PC-3 (cell line): Measurements from ENCODE around the gene ZNF467. TPM values are rescaled to one million over a fixed set of nuclear protein-coding genes. Genes with fewer than 3 reads are reported as not detected.

Experiments used
- ATAC-seq: fragments of 200-7000 bp; cut with Tn5 transposase; 2 replicates; pipeline ENCODE4 v1.9.1; 2020; ENCODE audit warnings: mild to moderate bottlenecking, moderate library complexity
- BruUV-seq: library from RNA; stranded (reverse); fragments of 400-500 nt; replicated peaks from 2 replicates; lab custom pipeline; 2021; lab: Mats Ljungman, UMichigan
- CTCF ChIA-PET: fragments of 300-600 bp; sonication (Branson Sonifier 250); formaldehyde crosslinking; loops from one replicate; lab custom pipeline; 2022; ENCODE audit warnings: antibody characterized with exemption; lab: Charles Lee
- POLR2A ChIA-PET: fragments of 300-600 bp; sonication (Branson Sonifier 250); formaldehyde crosslinking; loops from one replicate; lab custom pipeline; 2022; ENCODE audit warnings: antibody characterized with exemption; ENCODE audit not compliant: unreplicated experiment; lab: Charles Lee
- DNase-seq: peaks from one replicate; pipeline ENCODE4 v3.0.0-alpha.2; 2015
- H2AFZ ChIP-seq: fragments of 300-600 bp; sonication (generic); 2 replicates; pipeline ENCODE4 v1.6.0; 2016; ENCODE audit warnings: antibody characterized with exemption, low read length
- H3F3A ChIP-seq: fragments of 300-600 bp; sonication (generic); one replicate; pipeline ENCODE4 v1.6.0; 2017; ENCODE audit warnings: antibody characterized with exemption, low read length, control low read depth, mild to moderate bottlenecking; ENCODE audit not compliant: unreplicated experiment
- H3K27ac ChIP-seq: fragments of 300-600 bp; sonication (generic); 2 replicates; pipeline ENCODE4 v1.5.1; 2016; ENCODE audit warnings: mild to moderate bottlenecking, low read length
- H3K27me3 ChIP-seq: fragments of 300-600 bp; sonication (generic); 2 replicates; pipeline ENCODE4 v1.6.1; 2016; ENCODE audit warnings: low read length, mixed read lengths
- H3K36me3 ChIP-seq: fragments of 300-600 bp; sonication (generic); 2 replicates; pipeline ENCODE4 v1.6.1; 2016; ENCODE audit warnings: low read depth, mixed run types, low read length, mixed read lengths
- H3K4me1 ChIP-seq: fragments of 300-600 bp; sonication (generic); 2 replicates; pipeline ENCODE4 v1.5.1; 2016; ENCODE audit warnings: low read length; ENCODE audit not compliant: insufficient read depth
- H3K4me2 ChIP-seq: fragments of 300-600 bp; sonication (generic); 2 replicates; pipeline ENCODE4 v1.6.0; 2016; ENCODE audit warnings: low read length
- H3K4me3 ChIP-seq: fragments of 300-600 bp; sonication (generic); 2 replicates; pipeline ENCODE4 v1.5.1; 2016; ENCODE audit warnings: mild to moderate bottlenecking, low read length, mixed read lengths
- H3K79me2 ChIP-seq: fragments of 300-600 bp; sonication (generic); 2 replicates; pipeline ENCODE4 v1.6.1; 2017; ENCODE audit warnings: low read length, mixed read lengths
- H3K9ac ChIP-seq: fragments of 300-600 bp; sonication (generic); 2 replicates; pipeline ENCODE4 v1.6.0; 2016; ENCODE audit warnings: mild to moderate bottlenecking, low read length
- H3K9me2 ChIP-seq: fragments of 300-600 bp; sonication (generic); replicated peaks from 2 replicates; pipeline ENCODE4 v1.6.1; 2016; ENCODE audit warnings: mixed run types, low read length, mixed read lengths
- H3K9me3 ChIP-seq: fragments of 300-600 bp; sonication (generic); 2 replicates; pipeline ENCODE4 v1.6.1; 2016; ENCODE audit warnings: low read length, mixed read lengths
- H4K20me1 ChIP-seq: fragments of 300-600 bp; sonication (generic); 2 replicates; pipeline ENCODE4 v1.6.1; 2016; ENCODE audit warnings: low read length, mixed read lengths
- EZH2 ChIP-seq: fragments of 300-600 bp; sonication (generic); IDR thresholded peaks from one replicate; pipeline ENCODE4 v1.6.1; 2017; ENCODE audit warnings: antibody characterized with exemption, mild to moderate bottlenecking, low read length; ENCODE audit not compliant: unreplicated experiment
- EZH2phosphoT487 ChIP-seq: fragments of 300-600 bp; sonication (generic); IDR thresholded peaks from 2 replicates; pipeline ENCODE4 v1.6.1; 2018; ENCODE audit warnings: mild to moderate bottlenecking, antibody characterized with exemption, low read length, borderline replicate concordance
- intact Hi-C: fragments of 100-400 bp; cut with micrococcal nuclease; formaldehyde crosslinking; loops from 2 replicates; pipeline ENCODE4 v1.9.0; 2023
- total RNA-seq: library from RNA; depleted of rRNA; stranded (reverse); fragments of >200 nt; gene quantifications from 2 replicates; pipeline ENCODE4 v1.2.3, GENCODE V29; 2014
- TF ChIP-seq, protein P1 (sequence below): fragments of 300-600 bp; sonication (generic); conservative IDR thresholded peaks from 2 replicates; pipeline ENCODE4 v1.5.1; 2017; ENCODE audit warnings: antibody characterized with exemption, low read depth, mild to moderate bottlenecking, low read length

Gene ZNF467
- total RNA-seq, 1 experiment from 2014 or later = 6.3 TPM

DNA sequence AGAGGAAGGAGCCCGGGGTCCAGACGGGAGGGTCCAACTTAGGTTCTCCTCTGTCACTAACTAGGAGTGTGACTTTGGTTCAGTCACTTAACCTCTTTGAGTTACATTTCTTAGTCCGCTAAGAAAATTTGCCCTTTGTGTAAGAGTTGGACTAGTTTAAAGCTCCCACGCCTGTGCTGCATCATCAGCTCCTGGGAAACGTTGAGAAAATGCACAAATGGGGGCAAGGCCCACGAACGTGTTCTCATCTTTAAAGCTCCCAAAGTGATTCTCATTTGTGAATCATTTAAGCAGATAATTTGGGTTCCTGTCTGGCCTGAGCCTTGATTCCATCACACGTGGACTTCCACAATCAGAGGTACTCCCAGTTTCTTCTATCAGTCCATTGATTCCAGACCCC is 6.3 kb downstream of the ZNF467 start:
- H3K4me1 ChIP-seq = no peaks in the 10 kb centered on the region; the same call in 1 of the 2 replicates
- TF ChIP-seq, protein P1, sequence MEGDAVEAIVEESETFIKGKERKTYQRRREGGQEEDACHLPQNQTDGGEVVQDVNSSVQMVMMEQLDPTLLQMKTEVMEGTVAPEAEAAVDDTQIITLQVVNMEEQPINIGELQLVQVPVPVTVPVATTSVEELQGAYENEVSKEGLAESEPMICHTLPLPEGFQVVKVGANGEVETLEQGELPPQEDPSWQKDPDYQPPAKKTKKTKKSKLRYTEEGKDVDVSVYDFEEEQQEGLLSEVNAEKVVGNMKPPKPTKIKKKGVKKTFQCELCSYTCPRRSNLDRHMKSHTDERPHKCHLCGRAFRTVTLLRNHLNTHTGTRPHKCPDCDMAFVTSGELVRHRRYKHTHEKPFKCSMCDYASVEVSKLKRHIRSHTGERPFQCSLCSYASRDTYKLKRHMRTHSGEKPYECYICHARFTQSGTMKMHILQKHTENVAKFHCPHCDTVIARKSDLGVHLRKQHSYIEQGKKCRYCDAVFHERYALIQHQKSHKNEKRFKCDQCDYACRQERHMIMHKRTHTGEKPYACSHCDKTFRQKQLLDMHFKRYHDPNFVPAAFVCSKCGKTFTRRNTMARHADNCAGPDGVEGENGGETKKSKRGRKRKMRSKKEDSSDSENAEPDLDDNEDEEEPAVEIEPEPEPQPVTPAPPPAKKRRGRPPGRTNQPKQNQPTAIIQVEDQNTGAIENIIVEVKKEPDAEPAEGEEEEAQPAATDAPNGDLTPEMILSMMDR = no peak
- H3K27ac ChIP-seq = no peak overlapping the region
- no peaks in the 10 kb centered on the region for H3K79me2 ChIP-seq
- no TSS peak for BruUV-seq
- H3K36me3 ChIP-seq = no peaks in the 10 kb centered on the region
- no peak overlapping the region for H2AFZ ChIP-seq
- no peaks in the 10 kb centered on the region for H3F3A ChIP-seq
- H3K4me2 ChIP-seq = no peak overlapping the region
- H3K9me2 ChIP-seq = no peaks in the 10 kb centered on the region
- H3K4me3 ChIP-seq = no peak overlapping the region
- H3K27me3 ChIP-seq = no peaks in the 10 kb centered on the region
- no peaks in the 10 kb centered on the region for H3K9me3 ChIP-seq
- intact Hi-C loops = no loop called here
- ATAC-seq (no peak), DNase-seq (no peak)
- no peak overlapping the region for H3K9ac ChIP-seq
- ChIA-PET POLR2A (no interaction called here), CTCF (no interaction called here)
- no peaks in the 10 kb centered on the region for H4K20me1 ChIP-seq

DNA sequence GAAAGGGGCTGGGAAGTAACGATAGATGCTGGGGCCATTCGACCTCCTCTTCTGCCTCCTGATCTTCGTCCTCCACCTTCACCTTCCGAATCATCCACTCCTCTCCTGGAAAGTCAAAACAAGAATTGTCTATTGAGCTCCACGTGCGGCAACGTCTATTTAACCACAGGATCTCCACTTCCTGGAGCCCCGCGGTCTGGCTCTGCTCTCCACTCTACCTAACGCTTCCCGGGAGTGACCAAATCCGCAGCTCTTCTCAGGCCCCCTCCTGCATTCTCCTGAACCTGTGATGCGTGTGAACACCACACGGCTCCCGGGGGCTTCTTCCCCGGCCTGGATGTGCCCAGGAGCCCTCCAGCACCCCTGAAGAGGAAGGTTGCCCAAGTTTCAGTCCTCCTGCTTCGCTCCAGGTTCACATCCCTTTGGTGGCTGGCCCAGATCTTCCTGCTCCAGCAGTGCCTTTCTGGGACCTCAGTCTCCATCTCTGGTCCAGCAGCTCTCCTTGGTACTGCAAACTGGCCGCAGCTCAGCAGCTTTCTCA is 7.2 kb downstream of the ZNF467 start:
- no peaks in the 10 kb centered on the region for H3F3A ChIP-seq
- H3K9me3 ChIP-seq = no peaks in the 10 kb centered on the region
- POLR2A ChIA-PET = no interaction called here
- CTCF ChIA-PET = no interaction called here
- H3K9ac ChIP-seq = no peak overlapping the region
- intact Hi-C loops = no loop called here
- no peaks in the 10 kb centered on the region for H3K79me2 ChIP-seq
- H3K9me2 ChIP-seq = no peaks in the 10 kb centered on the region
- no peak for ATAC-seq
- DNase-seq = no peak
- H3K27ac ChIP-seq = no peak overlapping the region
- H3K4me3 ChIP-seq = no peak overlapping the region
- no peak for TF ChIP-seq EZH2phosphoT487
- TF ChIP-seq, protein P1 = no peak
- TF ChIP-seq EZH2 = no peak
- H3K27me3 ChIP-seq = no peaks in the 10 kb centered on the region
- BruUV-seq = no TSS peak
- no peak overlapping the region for H2AFZ ChIP-seq
- no peak overlapping the region for H3K4me2 ChIP-seq
- H3K4me1 ChIP-seq = no peaks in the 10 kb centered on the region; the same call in 1 of the 2 replicates
- H3K36me3 ChIP-seq = no peaks in the 10 kb centered on the region
- H4K20me1 ChIP-seq = no peaks in the 10 kb centered on the region

DNA sequence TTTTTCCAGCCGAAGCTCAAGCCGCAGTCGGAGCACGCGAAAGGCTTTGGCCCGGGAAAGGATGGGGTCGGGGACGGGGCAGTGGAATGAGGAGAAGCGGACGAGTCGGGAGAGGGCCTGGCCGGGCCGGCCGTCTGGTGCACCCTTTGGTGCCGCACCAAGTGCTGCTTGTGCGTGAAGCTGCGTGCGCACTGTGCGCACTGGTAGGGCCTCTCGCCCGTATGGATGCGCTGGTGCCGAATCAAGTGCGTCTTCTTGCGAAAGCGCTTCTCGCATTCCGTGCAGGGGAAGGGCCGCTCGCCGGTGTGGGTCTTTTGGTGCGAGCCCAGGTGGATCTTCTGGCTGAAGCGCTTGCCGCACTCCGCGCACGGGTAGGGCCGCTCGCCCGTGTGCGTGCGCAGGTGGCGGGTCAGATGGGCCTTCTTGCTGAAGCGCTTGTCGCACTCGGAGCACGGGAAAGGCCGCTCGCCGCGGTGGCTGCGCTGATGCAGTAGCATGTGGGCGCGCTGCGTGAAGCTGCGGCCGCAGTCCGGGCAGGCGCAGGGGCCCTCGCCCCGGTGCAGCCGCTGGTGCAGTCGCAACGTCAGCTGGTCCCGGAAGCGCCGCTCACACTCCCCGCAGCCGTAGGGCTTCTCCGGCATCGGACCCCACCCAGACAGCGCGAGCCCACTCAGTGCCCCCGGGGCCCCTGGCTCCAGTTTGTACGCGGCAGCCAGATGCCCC is 7.8 kb downstream of the ZNF467 start:
- no peak overlapping the region for H3K27ac ChIP-seq
- ChIA-PET CTCF (no interaction called here), POLR2A (no interaction called here)
- H3K27me3 ChIP-seq = no peaks in the 10 kb centered on the region
- DNase-seq (no peak), ATAC-seq (no peak)
- H3K36me3 ChIP-seq = no peaks in the 10 kb centered on the region
- H3K4me1 ChIP-seq = no peaks in the 10 kb centered on the region
- no peak overlapping the region for H3K4me3 ChIP-seq
- TF ChIP-seq, protein P1 = no peak
- no peak for TF ChIP-seq EZH2phosphoT487
- no peaks in the 10 kb centered on the region for H3K79me2 ChIP-seq
- H3K9me3 ChIP-seq = no peaks in the 10 kb centered on the region
- no peaks in the 10 kb centered on the region for H3K9me2 ChIP-seq
- BruUV-seq = no TSS peak
- H3F3A ChIP-seq = no peaks in the 10 kb centered on the region
- H3K9ac ChIP-seq = no peak overlapping the region
- H2AFZ ChIP-seq = no peak overlapping the region
- H4K20me1 ChIP-seq = no peaks in the 10 kb centered on the region
- intact Hi-C loops = no loop called here
- H3K4me2 ChIP-seq = no peak overlapping the region
